ENCODE measurements around the gene ZNF383. TPM values are rescaled to one million over a fixed set of nuclear protein-coding genes. Genes with fewer than 3 reads are reported as not detected.

Gene ZNF383
- total and polyA plus RNA-seq, 2 donors from 2014 or later, result 4.3 to 11.5 TPM

DNA sequence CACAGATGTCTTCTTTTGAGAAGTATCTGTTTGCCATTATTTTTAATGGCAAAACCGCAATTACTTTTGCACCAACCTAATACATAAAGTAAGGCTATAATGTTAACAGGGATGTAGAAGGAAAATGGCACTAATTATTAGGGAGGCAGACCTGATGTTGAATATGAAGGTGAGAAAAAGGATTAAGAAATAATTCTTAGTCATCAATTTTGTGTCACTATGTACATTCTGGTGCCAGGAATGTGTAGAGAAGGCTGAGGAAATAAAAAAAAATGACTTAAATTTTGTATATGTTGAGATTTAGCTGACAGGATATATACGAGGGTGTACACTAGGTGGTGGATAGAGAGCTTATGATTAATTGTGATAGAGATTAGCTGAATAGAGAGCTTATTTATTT lies 20.2 kb upstream of the ZNF383 start:
- FAIRE-seq (no peak), DNase-seq (no peak)
- Histone ChIP-seq H3K4me3 (ENCODE audit: low read length in 3 of 3) (no peak overlapping the region), H3K9me3 (ENCODE audit: control insufficient read depth in 2 of 3, insufficient read depth in 1 of 3, low read length in 3 of 3) (no peaks in the 10 kb centered on the region), H3K27me3 (ENCODE audit: control insufficient read depth, insufficient read depth, low read length) (no peaks in the 10 kb centered on the region), H3K27ac (ENCODE audit: low read depth in 2 of 2, low read length in 2 of 2) (no peak overlapping the region), H3K4me1 (ENCODE audit: control insufficient read depth in 2 of 3, insufficient read depth in 2 of 3, low read depth in 1 of 3, low read length in 3 of 3) (no peaks in the 10 kb centered on the region), H3K9ac (ENCODE audit: low read length in 3 of 3) (no peak overlapping the region), H3K36me3 (ENCODE audit: control insufficient read depth in 2 of 3, insufficient read depth in 3 of 3, low read length in 3 of 3) (peaks cover 2 to 3% (median 3%) of the 10 kb centered on the region in 3 donors)
- intact Hi-C loops (cut with DNase I), result no loop called here
- TF ChIP-seq, protein P1, sequence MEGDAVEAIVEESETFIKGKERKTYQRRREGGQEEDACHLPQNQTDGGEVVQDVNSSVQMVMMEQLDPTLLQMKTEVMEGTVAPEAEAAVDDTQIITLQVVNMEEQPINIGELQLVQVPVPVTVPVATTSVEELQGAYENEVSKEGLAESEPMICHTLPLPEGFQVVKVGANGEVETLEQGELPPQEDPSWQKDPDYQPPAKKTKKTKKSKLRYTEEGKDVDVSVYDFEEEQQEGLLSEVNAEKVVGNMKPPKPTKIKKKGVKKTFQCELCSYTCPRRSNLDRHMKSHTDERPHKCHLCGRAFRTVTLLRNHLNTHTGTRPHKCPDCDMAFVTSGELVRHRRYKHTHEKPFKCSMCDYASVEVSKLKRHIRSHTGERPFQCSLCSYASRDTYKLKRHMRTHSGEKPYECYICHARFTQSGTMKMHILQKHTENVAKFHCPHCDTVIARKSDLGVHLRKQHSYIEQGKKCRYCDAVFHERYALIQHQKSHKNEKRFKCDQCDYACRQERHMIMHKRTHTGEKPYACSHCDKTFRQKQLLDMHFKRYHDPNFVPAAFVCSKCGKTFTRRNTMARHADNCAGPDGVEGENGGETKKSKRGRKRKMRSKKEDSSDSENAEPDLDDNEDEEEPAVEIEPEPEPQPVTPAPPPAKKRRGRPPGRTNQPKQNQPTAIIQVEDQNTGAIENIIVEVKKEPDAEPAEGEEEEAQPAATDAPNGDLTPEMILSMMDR (IDR thresholded peaks at IDR 0.05; ENCODE audit: borderline replicate concordance, extremely low read depth, insufficient read depth), result no peak

DNA sequence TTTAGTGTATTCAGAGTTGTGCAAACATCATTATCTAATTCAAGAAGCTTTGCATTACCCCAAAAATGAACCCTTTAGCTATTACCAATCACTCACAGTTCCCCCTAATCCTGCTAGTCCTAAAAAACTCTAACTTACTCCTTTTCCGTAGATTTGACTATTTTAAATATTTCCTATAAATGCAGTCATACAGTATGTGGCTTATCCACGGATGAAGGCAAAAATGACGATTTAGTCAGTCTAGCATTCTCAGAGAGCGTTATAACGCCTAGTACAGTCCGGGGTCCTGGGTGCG lies 587 bp upstream of the ZNF383 start:
- Histone ChIP-seq H3K4me1 (ENCODE audit: control insufficient read depth in 2 of 3, insufficient read depth in 2 of 3, low read depth in 1 of 3, low read length in 3 of 3) (peaks cover 0 to 7% (median 0%) of the 10 kb centered on the region in 3 donors), H3K9ac (ENCODE audit: low read length in 3 of 3) (peak overlapping the region; percentile 88 to 99 (median 88)), H3K27ac (ENCODE audit: low read depth in 2 of 2, low read length in 2 of 2) (peak overlapping the region; percentile 97 to 98), H3K9me3 (ENCODE audit: control insufficient read depth in 2 of 3, insufficient read depth in 1 of 3, low read length in 3 of 3) (no peaks in the 10 kb centered on the region), H3K27me3 (ENCODE audit: control insufficient read depth, insufficient read depth, low read length) (no peaks in the 10 kb centered on the region), H3K4me3 (ENCODE audit: low read length in 3 of 3) (peak overlapping the region; percentile 91 to 98 (median 95)), H3K36me3 (ENCODE audit: control insufficient read depth in 2 of 3, insufficient read depth in 3 of 3, low read length in 3 of 3) (no peaks in the 10 kb centered on the region)
- FAIRE-seq, result no peak
- intact Hi-C loops (cut with DNase I), result no loop called here
- no peak for DNase-seq
- TF ChIP-seq, protein P1 (IDR thresholded peaks at IDR 0.05; ENCODE audit: borderline replicate concordance, extremely low read depth, insufficient read depth), result no peak

DNA sequence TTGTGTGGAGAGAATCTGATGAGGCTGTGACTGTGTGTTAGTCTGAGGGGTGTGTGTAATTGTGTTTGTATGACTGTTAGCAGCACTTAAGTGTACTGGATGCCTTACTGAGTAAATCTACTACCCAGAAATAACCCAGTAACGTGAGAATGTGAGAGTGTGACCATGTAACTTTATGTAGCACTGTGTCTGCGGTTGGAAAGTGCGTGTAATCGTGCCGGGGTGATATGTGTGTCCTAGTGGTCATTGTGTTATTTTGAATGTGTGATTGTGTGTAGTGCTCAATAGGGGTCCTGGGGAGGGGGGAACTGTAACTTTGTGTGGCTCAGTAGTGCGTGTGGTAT lies 550 bp downstream of the ZNF383 start:
- FAIRE-seq, result no peak
- intact Hi-C loops (cut with DNase I), result no loop called here
- TF ChIP-seq, protein P1 (IDR thresholded peaks at IDR 0.05; ENCODE audit: borderline replicate concordance, extremely low read depth, insufficient read depth), result no peak
- peak overlapping the region; percentile 91 to 98 (median 95) for H3K4me3 ChIP-seq (ENCODE audit: low read length in 3 of 3)
- peak in 1 of 5 donors; percentile 25 for DNase-seq
- H3K9me3 ChIP-seq (ENCODE audit: control insufficient read depth in 2 of 3, insufficient read depth in 1 of 3, low read length in 3 of 3), result no peaks in the 10 kb centered on the region
- H3K36me3 ChIP-seq (ENCODE audit: control insufficient read depth in 2 of 3, insufficient read depth in 3 of 3, low read length in 3 of 3), result no peaks in the 10 kb centered on the region
- H3K27me3 ChIP-seq (ENCODE audit: control insufficient read depth, insufficient read depth, low read length), result no peaks in the 10 kb centered on the region
- peaks cover 0 to 7% (median 0%) of the 10 kb centered on the region in 3 donors for H3K4me1 ChIP-seq (ENCODE audit: control insufficient read depth in 2 of 3, insufficient read depth in 2 of 3, low read depth in 1 of 3, low read length in 3 of 3)
- H3K27ac ChIP-seq (ENCODE audit: low read depth in 2 of 2, low read length in 2 of 2), result peak overlapping the region; percentile 97 to 98
- H3K9ac ChIP-seq (ENCODE audit: low read length in 3 of 3), result peak overlapping the region; percentile 88 to 99 (median 88)

DNA sequence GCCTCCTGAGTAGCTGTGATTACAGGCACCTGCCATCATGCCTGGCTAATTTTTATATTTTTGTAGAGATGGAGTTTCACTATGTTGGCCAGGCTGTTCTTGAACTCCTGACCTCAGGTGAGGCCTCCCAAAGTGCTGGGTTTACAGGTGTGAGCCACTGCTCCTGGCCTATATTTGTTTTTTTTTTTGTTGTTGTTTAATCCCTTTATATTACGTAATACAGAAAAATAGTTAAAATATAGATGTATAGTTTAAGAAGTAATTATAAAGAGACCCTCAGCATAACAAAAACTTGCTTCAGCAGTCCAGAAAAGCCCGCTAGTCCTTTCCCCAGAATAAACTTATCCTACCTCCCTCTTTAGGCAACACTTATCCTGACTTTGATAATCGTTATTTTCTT lies 2.4 kb downstream of the ZNF383 start:
- no peaks in the 10 kb centered on the region for H3K9me3 ChIP-seq (ENCODE audit: control insufficient read depth in 2 of 3, insufficient read depth in 1 of 3, low read length in 3 of 3)
- no peak for DNase-seq
- intact Hi-C loops (cut with DNase I), result no loop called here
- TF ChIP-seq, protein P1 (IDR thresholded peaks at IDR 0.05; ENCODE audit: borderline replicate concordance, extremely low read depth, insufficient read depth), result no peak
- H3K4me3 ChIP-seq (ENCODE audit: low read length in 3 of 3), result no peak overlapping the region
- H3K27ac ChIP-seq (ENCODE audit: low read depth in 2 of 2, low read length in 2 of 2), result no peak overlapping the region
- FAIRE-seq, result no peak
- no peaks in the 10 kb centered on the region for H3K36me3 ChIP-seq (ENCODE audit: control insufficient read depth in 2 of 3, insufficient read depth in 3 of 3, low read length in 3 of 3)
- H3K9ac ChIP-seq (ENCODE audit: low read length in 3 of 3), result no peak overlapping the region
- peaks cover 0 to 7% (median 0%) of the 10 kb centered on the region in 3 donors for H3K4me1 ChIP-seq (ENCODE audit: control insufficient read depth in 2 of 3, insufficient read depth in 2 of 3, low read depth in 1 of 3, low read length in 3 of 3)
- H3K27me3 ChIP-seq (ENCODE audit: control insufficient read depth, insufficient read depth, low read length), result no peaks in the 10 kb centered on the region
